H4 (cell line): ENCODE measurements around the gene ACYP2. TPM values are rescaled to one million over a fixed set of nuclear protein-coding genes. Genes with fewer than 3 reads are reported as not detected.
A peak's percentile ranks its signal among the peaks of the same experiment; 100 is the strongest.

ENCODE experiments used
- DNase-seq: peaks from one replicate; pipeline ENCODE4 v3.0.0-alpha.2; 2015; ENCODE audit warnings: low spot score
- total RNA-seq: library from RNA; depleted of rRNA; stranded (reverse); fragments of >200 nt; shearing (Covaris generic); gene quantifications from 2 replicates; pipeline ENCODE4 v1.2.3, GENCODE V29; 2014

ACYP2 gene
- total RNA-seq, 1 experiment from 2014 or later = 6.9 TPM

- DNase-seq = no peak
Observed at GRCh38 chr2:54149638-54150441, 34.4 kb downstream of the ACYP2 start.

GRCh38 chr2:54158311-54158710, 42.9 kb downstream of the ACYP2 start:
- DNase-seq = no peak

- no peak for DNase-seq
Observed at GRCh38 chr2:54161660-54162424, 46.4 kb downstream of the ACYP2 start.

- no peak for DNase-seq
Observed at GRCh38 chr2:54164106-54164505, 48.7 kb downstream of the ACYP2 start.

GRCh38 chr2:54166121-54166773, 50.8 kb downstream of the ACYP2 start:
- DNase-seq = no peak

GRCh38 chr2:54176577-54176976, 61.2 kb downstream of the ACYP2 start:
- peak; percentile 25 for DNase-seq

GRCh38 chr2:54183281-54183680, 67.9 kb downstream of the ACYP2 start:
- DNase-seq = no peak

- DNase-seq = no peak
Observed at GRCh38 chr2:54183972-54184371, 68.6 kb downstream of the ACYP2 start.

GRCh38 chr2:54185105-54185504, 69.7 kb downstream of the ACYP2 start:
- no peak for DNase-seq

GRCh38 chr2:54187331-54187730, 71.9 kb downstream of the ACYP2 start:
- DNase-seq = no peak

- no peak for DNase-seq
Observed at GRCh38 chr2:54189539-54189938, 74.1 kb downstream of the ACYP2 start.

GRCh38 chr2:54191361-54192135, 76.1 kb downstream of the ACYP2 start:
- no peak for DNase-seq

- DNase-seq = no peak
Observed at GRCh38 chr2:54194761-54195750, 79.6 kb downstream of the ACYP2 start.

GRCh38 chr2:54196646-54197045, 81.2 kb downstream of the ACYP2 start:
- no peak for DNase-seq

GRCh38 chr2:54204476-54204875, 89.1 kb downstream of the ACYP2 start:
- DNase-seq = no peak

GRCh38 chr2:54206596-54206995, 91.2 kb downstream of the ACYP2 start:
- DNase-seq = peak; percentile 16

- DNase-seq = no peak
Observed at GRCh38 chr2:54207666-54208195, 92.3 kb downstream of the ACYP2 start.

GRCh38 chr2:54208364-54209240, 93.2 kb downstream of the ACYP2 start:
- DNase-seq = no peak

GRCh38 chr2:54209379-54209778, 94.0 kb downstream of the ACYP2 start:
- DNase-seq = no peak
